Astrocyte (in vitro differentiated cells and primary cell): ENCODE measurements around the gene PAX5. TPM values are rescaled to one million over a fixed set of nuclear protein-coding genes. Genes with fewer than 3 reads are reported as not detected.

ENCODE experiments used
- DNase-seq: peaks from one replicate; pipeline ENCODE4 v3.0.0-alpha.2; 2010; ENCODE audit warnings: low read depth
- FAIRE-seq: peaks from 2 replicates; lab custom pipeline; 2011; peaks lifted over from hg19 to GRCh38; lab: Jason Lieb, UNC
- H2AFZ ChIP-seq: 2 replicates; pipeline ENCODE4 v1.6.0; 2012; ENCODE audit warnings: low read depth, low read length, inconsistent platforms
- H3K27ac ChIP-seq: 2 replicates; pipeline ENCODE4 v1.5.1; 2011; ENCODE audit warnings: low read depth, low read length, inconsistent platforms
- H3K27me3 ChIP-seq: 2 replicates; pipeline ENCODE4 v1.6.0; 2011; ENCODE audit warnings: low read length, inconsistent platforms; ENCODE audit not compliant: insufficient read depth
- H3K36me3 ChIP-seq: 2 replicates; pipeline ENCODE4 v1.5.1; 2011; ENCODE audit warnings: low read length, inconsistent platforms; ENCODE audit not compliant: insufficient read depth
- H3K4me1 ChIP-seq: 2 replicates; pipeline ENCODE4 v1.5.1; 2011; ENCODE audit warnings: low read length, inconsistent platforms; ENCODE audit not compliant: insufficient read depth
- H3K4me2 ChIP-seq: 2 replicates; pipeline ENCODE4 v1.6.0; 2012; ENCODE audit warnings: low read length, inconsistent platforms
- H3K4me3 ChIP-seq: 2 replicates; pipeline ENCODE4 v1.5.1; 2011; ENCODE audit warnings: low read depth, mild to moderate bottlenecking, low read length, inconsistent platforms; ENCODE audit not compliant: insufficient read depth
- H3K79me2 ChIP-seq: 2 replicates; pipeline ENCODE4 v1.6.0; 2012; ENCODE audit warnings: mild to moderate bottlenecking, low read length, inconsistent platforms; ENCODE audit not compliant: insufficient read depth
- H3K9ac ChIP-seq: 2 replicates; pipeline ENCODE4 v1.6.0; 2012; ENCODE audit warnings: mild to moderate bottlenecking, low read length, inconsistent platforms
- H3K9me3 ChIP-seq: 2 replicates; pipeline ENCODE4 v1.5.1; 2012; ENCODE audit warnings: low read depth, mild to moderate bottlenecking, low read length, inconsistent platforms; ENCODE audit not compliant: insufficient read depth
- H4K20me1 ChIP-seq: 2 replicates; pipeline ENCODE4 v1.6.0; 2012; ENCODE audit warnings: low read length, inconsistent platforms; ENCODE audit not compliant: insufficient read depth
- H3K27ac Mint-ChIP-seq: one replicate; pipeline ENCODE4 v1.8.0; 2021; ENCODE audit warnings: mild to moderate bottlenecking, mixed read lengths; ENCODE audit not compliant: unreplicated experiment
- H3K27me3 Mint-ChIP-seq: one replicate; pipeline ENCODE4 v1.8.0; 2021; ENCODE audit warnings: low read depth, mixed read lengths; ENCODE audit not compliant: unreplicated experiment
- H3K36me3 Mint-ChIP-seq: one replicate; pipeline ENCODE4 v1.8.0; 2021; ENCODE audit warnings: low read depth, mixed read lengths; ENCODE audit not compliant: unreplicated experiment
- H3K4me1 Mint-ChIP-seq: one replicate; pipeline ENCODE4 v1.8.0; 2021; ENCODE audit warnings: low read depth, mixed read lengths; ENCODE audit not compliant: unreplicated experiment
- H3K4me3 Mint-ChIP-seq: one replicate; pipeline ENCODE4 v1.8.0; 2021; ENCODE audit warnings: mild to moderate bottlenecking, moderate library complexity, mixed read lengths; ENCODE audit not compliant: unreplicated experiment
- H3K9me3 Mint-ChIP-seq: one replicate; pipeline ENCODE4 v1.8.0; 2021; ENCODE audit warnings: mild to moderate bottlenecking, mixed read lengths; ENCODE audit not compliant: unreplicated experiment
- EZH2 ChIP-seq: IDR thresholded peaks from 2 replicates; pipeline ENCODE4 v1.6.1; 2012; ENCODE audit warnings: mild to moderate bottlenecking, low read length, inconsistent platforms; ENCODE audit not compliant: insufficient read depth
- total RNA-seq: library from RNA; stranded (reverse); gene quantifications from 2 replicates; pipeline ENCODE4 v1.2.1, GENCODE V29; 2021
- TF ChIP-seq, protein P1 (sequence below): IDR thresholded peaks from 2 replicates; pipeline ENCODE4 v1.5.1; 2011; ENCODE audit warnings: low read depth, mild to moderate bottlenecking, inconsistent platforms, low read length, moderate library complexity; ENCODE audit not compliant: insufficient read depth

The PAX5 gene
- total RNA-seq, 1 donor from 2014 or later, result not detected

DNA sequence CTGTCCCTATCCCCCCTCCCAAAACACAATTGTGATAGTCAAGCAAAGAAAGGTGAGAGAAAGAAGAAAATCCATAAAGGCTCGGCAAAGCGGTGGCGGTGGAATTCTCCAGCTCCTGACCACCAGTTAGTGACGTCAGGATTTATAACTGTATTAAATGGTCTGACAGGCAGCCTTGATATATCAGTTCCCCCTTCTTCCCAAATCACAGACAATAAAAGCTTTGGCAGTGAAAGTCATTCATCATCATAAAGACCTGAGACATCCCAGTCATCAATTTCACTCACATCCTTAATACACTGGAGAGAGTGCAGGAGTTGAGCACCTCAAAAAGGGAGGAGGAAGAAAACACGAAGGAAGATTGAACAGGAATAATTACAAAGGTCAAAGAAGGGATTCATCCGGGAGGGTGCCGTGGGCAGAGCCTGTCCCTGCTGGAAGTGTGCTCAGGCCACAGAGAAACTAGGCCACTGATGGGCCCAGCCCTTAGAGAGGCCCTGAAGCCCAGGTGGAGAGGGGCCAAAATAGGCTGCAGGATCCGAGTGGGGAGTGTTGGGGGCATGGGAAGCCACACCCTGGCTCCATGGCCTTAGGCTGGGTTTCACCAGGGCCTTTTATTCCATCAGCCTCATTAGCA is 131.9 kb downstream of the PAX5 start:
- FAIRE-seq, result no peak
- H2AFZ ChIP-seq, result no peak overlapping the region
- Mint-ChIP-seq H3K9me3 (peaks cover 12% of the 10 kb centered on the region), H3K4me3 (no peak overlapping the region), H3K36me3 (no peaks in the 10 kb centered on the region), H3K4me1 (no peaks in the 10 kb centered on the region), H3K27me3 (peaks cover 85% of the 10 kb centered on the region), H3K27ac (no peak overlapping the region)
- H3K9ac ChIP-seq, result no peak overlapping the region
- no peaks in the 10 kb centered on the region for H3K79me2 ChIP-seq
- no peaks in the 10 kb centered on the region for H3K4me1 ChIP-seq
- no peak for DNase-seq
- H3K27me3 ChIP-seq, result peaks cover 76% of the 10 kb centered on the region
- no peak overlapping the region for H3K27ac ChIP-seq
- no peaks in the 10 kb centered on the region for H3K36me3 ChIP-seq
- TF ChIP-seq EZH2, result no peak
- no peak overlapping the region for H3K4me2 ChIP-seq
- H3K9me3 ChIP-seq, result no peaks in the 10 kb centered on the region
- H3K4me3 ChIP-seq, result no peak overlapping the region
- peaks cover 4% of the 10 kb centered on the region for H4K20me1 ChIP-seq

GRCh38 chr9:36901528-36901927 is 132.5 kb downstream of the PAX5 start:
- Histone ChIP-seq H3K4me2 (no peak overlapping the region), H3K27ac (no peak overlapping the region), H3K79me2 (no peaks in the 10 kb centered on the region), H3K27me3 (peaks cover 72% of the 10 kb centered on the region), H4K20me1 (peaks cover 4% of the 10 kb centered on the region), H2AFZ (no peak overlapping the region), H3K9me3 (no peaks in the 10 kb centered on the region), H3K4me3 (no peak overlapping the region), H3K36me3 (no peaks in the 10 kb centered on the region), H3K9ac (no peak overlapping the region), H3K4me1 (no peaks in the 10 kb centered on the region)
- Mint-ChIP-seq H3K9me3 (peaks cover 12% of the 10 kb centered on the region), H3K27me3 (peaks cover 85% of the 10 kb centered on the region), H3K4me3 (no peak overlapping the region), H3K4me1 (no peaks in the 10 kb centered on the region), H3K36me3 (no peaks in the 10 kb centered on the region), H3K27ac (no peak overlapping the region)
- DNase-seq (no peak), FAIRE-seq (no peak)
- TF ChIP-seq, protein P1, sequence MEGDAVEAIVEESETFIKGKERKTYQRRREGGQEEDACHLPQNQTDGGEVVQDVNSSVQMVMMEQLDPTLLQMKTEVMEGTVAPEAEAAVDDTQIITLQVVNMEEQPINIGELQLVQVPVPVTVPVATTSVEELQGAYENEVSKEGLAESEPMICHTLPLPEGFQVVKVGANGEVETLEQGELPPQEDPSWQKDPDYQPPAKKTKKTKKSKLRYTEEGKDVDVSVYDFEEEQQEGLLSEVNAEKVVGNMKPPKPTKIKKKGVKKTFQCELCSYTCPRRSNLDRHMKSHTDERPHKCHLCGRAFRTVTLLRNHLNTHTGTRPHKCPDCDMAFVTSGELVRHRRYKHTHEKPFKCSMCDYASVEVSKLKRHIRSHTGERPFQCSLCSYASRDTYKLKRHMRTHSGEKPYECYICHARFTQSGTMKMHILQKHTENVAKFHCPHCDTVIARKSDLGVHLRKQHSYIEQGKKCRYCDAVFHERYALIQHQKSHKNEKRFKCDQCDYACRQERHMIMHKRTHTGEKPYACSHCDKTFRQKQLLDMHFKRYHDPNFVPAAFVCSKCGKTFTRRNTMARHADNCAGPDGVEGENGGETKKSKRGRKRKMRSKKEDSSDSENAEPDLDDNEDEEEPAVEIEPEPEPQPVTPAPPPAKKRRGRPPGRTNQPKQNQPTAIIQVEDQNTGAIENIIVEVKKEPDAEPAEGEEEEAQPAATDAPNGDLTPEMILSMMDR, result no peak
- TF ChIP-seq EZH2, result no peak

- Histone ChIP-seq H4K20me1 (peaks cover 4% of the 10 kb centered on the region), H3K36me3 (no peaks in the 10 kb centered on the region), H2AFZ (no peak overlapping the region), H3K9ac (no peak overlapping the region), H3K27me3 (peaks cover 70% of the 10 kb centered on the region), H3K4me2 (no peak overlapping the region), H3K27ac (no peak overlapping the region), H3K4me1 (no peaks in the 10 kb centered on the region), H3K79me2 (no peaks in the 10 kb centered on the region), H3K4me3 (no peak overlapping the region), H3K9me3 (no peaks in the 10 kb centered on the region)
- TF ChIP-seq EZH2, result no peak
- TF ChIP-seq, protein P1, result no peak
- peaks cover 85% of the 10 kb centered on the region for H3K27me3 Mint-ChIP-seq
- H3K27ac Mint-ChIP-seq, result no peak overlapping the region
- H3K4me1 Mint-ChIP-seq, result no peaks in the 10 kb centered on the region
- no peaks in the 10 kb centered on the region for H3K36me3 Mint-ChIP-seq
- DNase-seq (no peak), FAIRE-seq (no peak)
- peaks cover 12% of the 10 kb centered on the region for H3K9me3 Mint-ChIP-seq
- H3K4me3 Mint-ChIP-seq, result no peak overlapping the region
Observed at GRCh38 chr9:36900856-36901220, 133.2 kb downstream of the PAX5 start.
